Activated T-cell treated with anti-CD3 and anti-CD28 coated beads, Interleukin-2, amount 50 U/mL, for 1 hour (primary cell): ENCODE results near the gene MFN1.
"Not testable (repeated sequence)": the region's sequence is repeated elsewhere in the genome, so short reads cannot be mapped to it uniquely, and the experiment has no call there.

Experiments
- DNase-seq: peaks from one replicate; pipeline ENCODE4 v3.0.0-alpha.2; 2020

The MFN1 gene

GRCh38 chr3:179347345-179348194, at the start of gene MFN1:
TSS of gene MFN1 (plus strand) at chr3:179347709. CDS start at chr3:179348852, 1,143 bp downstream.
- peak; percentile 85 for DNase-seq

GRCh38 chr3:179297971-179298725, 49.4 kb upstream of the MFN1 start:
- no peak for DNase-seq

GRCh38 chr3:179299316-179299715, 48.2 kb upstream of the MFN1 start:
- no peak for DNase-seq

- no peak for DNase-seq
Observed at GRCh38 chr3:179299999-179300613, 47.4 kb upstream of the MFN1 start.

- DNase-seq: no peak
Observed at GRCh38 chr3:179301645-179302044, 45.9 kb upstream of the MFN1 start.

- no peak for DNase-seq
Observed at GRCh38 chr3:179302111-179302510, 45.4 kb upstream of the MFN1 start.

- no peak for DNase-seq
Observed at GRCh38 chr3:179304605-179305004, 42.9 kb upstream of the MFN1 start.

GRCh38 chr3:179307362-179307761, 40.1 kb upstream of the MFN1 start:
- DNase-seq: not testable (repeated sequence)

GRCh38 chr3:179308001-179308400, 39.5 kb upstream of the MFN1 start:
- DNase-seq: no peak

- DNase-seq: no peak
Observed at GRCh38 chr3:179309225-179310078, 38.1 kb upstream of the MFN1 start.

GRCh38 chr3:179318876-179319275, 28.6 kb upstream of the MFN1 start:
- DNase-seq: no peak

GRCh38 chr3:179321668-179322285, 25.7 kb upstream of the MFN1 start:
- DNase-seq: no peak

GRCh38 chr3:179322286-179323196, 25.0 kb upstream of the MFN1 start, which contains the start of gene ZNF639:
TSS of gene ZNF639 (plus strand) at chr3:179323031. CDS start at chr3:179328294, 5,263 bp downstream.
- DNase-seq: peak; percentile 86

- peak; percentile 71 for DNase-seq
Observed at GRCh38 chr3:179323197-179324110, 24.1 kb upstream of the MFN1 start.

- no peak for DNase-seq
Observed at GRCh38 chr3:179324270-179324754, 23.2 kb upstream of the MFN1 start.

GRCh38 chr3:179330438-179330837, 17.1 kb upstream of the MFN1 start:
- DNase-seq: no peak

- DNase-seq: no peak
Observed at GRCh38 chr3:179332240-179332639, 15.3 kb upstream of the MFN1 start.

GRCh38 chr3:179333084-179333483, 14.4 kb upstream of the MFN1 start:
- DNase-seq: no peak

- DNase-seq: no peak
Observed at GRCh38 chr3:179336345-179336929, 11.1 kb upstream of the MFN1 start.
